H54 (cell line): ENCODE data around the gene FOXQ1.

ENCODE experiments used
- DNase-seq: peaks from one replicate; pipeline ENCODE4 v3.0.0; 2011; ENCODE audit warnings: low spot score, mixed read lengths; ENCODE audit not compliant: insufficient read length
- FAIRE-seq: peaks from 3 replicates; lab custom pipeline; 2011; peaks lifted over from hg19 to GRCh38; lab: Jason Lieb, UNC
- POLR2A ChIP-seq: IDR thresholded peaks from 2 replicates; pipeline ENCODE4 v1.6.1; 2011; ENCODE audit warnings: low read depth, mild to moderate bottlenecking, low read length

Gene FOXQ1, protein sequence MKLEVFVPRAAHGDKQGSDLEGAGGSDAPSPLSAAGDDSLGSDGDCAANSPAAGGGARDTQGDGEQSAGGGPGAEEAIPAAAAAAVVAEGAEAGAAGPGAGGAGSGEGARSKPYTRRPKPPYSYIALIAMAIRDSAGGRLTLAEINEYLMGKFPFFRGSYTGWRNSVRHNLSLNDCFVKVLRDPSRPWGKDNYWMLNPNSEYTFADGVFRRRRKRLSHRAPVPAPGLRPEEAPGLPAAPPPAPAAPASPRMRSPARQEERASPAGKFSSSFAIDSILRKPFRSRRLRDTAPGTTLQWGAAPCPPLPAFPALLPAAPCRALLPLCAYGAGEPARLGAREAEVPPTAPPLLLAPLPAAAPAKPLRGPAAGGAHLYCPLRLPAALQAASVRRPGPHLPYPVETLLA

DNA sequence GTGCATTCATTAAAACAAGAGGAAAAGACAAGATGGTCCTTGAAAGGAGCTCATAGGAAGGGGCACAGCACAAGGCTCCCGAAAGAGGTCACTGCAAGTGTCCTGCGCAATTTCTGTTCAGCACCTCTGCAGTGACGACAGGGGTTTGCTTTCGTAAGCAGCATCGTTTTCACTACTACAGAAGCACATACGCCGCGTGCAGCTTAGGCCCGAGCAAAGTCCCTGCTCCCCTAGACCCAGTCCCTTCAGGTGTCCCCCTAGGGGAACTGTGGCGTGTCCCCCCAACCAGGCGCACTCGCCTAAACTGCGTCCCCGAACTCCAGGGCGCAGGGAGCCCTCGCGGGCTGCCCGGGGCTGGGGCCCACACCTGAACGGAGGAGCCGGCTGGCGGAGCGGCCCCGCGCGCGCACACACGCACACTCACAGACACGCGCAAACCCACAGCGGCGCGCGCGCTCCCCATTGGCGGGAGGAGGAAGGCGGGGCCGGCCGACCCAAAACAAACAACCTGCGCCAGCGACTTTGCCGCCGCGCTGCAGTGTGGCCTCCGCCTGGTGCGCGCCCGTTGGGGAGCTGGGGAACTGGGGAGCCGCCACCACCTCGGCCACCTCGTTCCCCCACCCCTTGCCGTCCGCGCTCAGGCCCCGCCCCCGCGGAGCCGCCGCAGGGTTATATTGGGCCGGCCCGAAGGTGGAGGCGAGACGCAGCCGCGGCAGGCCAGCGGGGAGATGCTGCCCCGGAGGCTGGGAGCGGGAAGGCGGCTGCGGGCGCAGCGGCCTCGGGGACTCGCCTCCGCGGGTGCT, at the start of gene FOXQ1:
Gene FOXQ1, plus strand, starts transcription at position 699 of the 803 bp plus-strand sequence. CDS start 607 bp downstream, outside the sequence.
- FAIRE-seq, result no peak

GRCh38 chr6:1262704-1263038, 49.2 kb upstream of the FOXQ1 start:
- DNase-seq (no peak), FAIRE-seq (no peak)
- TF ChIP-seq POLR2A, result no peak

More for the DNA sequence above, at the start of gene FOXQ1:
- DNase-seq, result no peak
- no peak for TF ChIP-seq POLR2A

- no peak for FAIRE-seq
Observed at GRCh38 chr6:1263039-1263849, 48.7 kb upstream of the FOXQ1 start.

GRCh38 chr6:1263850-1264377, 48.0 kb upstream of the FOXQ1 start:
- FAIRE-seq (no peak), DNase-seq (no peak)
- no peak for TF ChIP-seq POLR2A

More at GRCh38 chr6:1263039-1263849, 48.7 kb upstream of the FOXQ1 start:
- DNase-seq, result no peak
- no peak for TF ChIP-seq POLR2A

GRCh38 chr6:1264619-1265445, 47.1 kb upstream of the FOXQ1 start:
- TF ChIP-seq POLR2A, result no peak
- FAIRE-seq (no peak), DNase-seq (no peak)

DNA sequence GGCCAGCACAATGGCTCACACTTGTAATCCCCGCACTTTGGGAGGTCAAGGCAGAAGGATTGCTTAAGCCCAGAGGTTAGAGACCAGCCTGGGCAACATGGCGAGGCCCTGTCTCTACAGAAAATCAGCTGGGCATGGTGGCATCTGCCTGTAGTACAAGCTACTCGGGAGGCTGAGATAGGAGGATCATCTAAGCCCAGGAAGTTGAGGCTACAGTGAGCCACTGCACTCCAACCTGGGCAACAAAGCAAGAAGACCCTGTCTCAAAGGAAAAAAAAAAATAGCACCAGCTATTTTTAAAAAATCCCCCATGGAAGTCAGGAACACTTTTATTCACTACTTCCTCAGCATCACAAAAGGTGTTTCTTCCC, 45.2 kb upstream of the FOXQ1 start:
- TF ChIP-seq POLR2A, result no peak
- DNase-seq, result no peak
- no peak for FAIRE-seq

- FAIRE-seq (no peak), DNase-seq (no peak)
- no peak for TF ChIP-seq POLR2A
Observed at GRCh38 chr6:1267057-1267732, 44.7 kb upstream of the FOXQ1 start.

DNA sequence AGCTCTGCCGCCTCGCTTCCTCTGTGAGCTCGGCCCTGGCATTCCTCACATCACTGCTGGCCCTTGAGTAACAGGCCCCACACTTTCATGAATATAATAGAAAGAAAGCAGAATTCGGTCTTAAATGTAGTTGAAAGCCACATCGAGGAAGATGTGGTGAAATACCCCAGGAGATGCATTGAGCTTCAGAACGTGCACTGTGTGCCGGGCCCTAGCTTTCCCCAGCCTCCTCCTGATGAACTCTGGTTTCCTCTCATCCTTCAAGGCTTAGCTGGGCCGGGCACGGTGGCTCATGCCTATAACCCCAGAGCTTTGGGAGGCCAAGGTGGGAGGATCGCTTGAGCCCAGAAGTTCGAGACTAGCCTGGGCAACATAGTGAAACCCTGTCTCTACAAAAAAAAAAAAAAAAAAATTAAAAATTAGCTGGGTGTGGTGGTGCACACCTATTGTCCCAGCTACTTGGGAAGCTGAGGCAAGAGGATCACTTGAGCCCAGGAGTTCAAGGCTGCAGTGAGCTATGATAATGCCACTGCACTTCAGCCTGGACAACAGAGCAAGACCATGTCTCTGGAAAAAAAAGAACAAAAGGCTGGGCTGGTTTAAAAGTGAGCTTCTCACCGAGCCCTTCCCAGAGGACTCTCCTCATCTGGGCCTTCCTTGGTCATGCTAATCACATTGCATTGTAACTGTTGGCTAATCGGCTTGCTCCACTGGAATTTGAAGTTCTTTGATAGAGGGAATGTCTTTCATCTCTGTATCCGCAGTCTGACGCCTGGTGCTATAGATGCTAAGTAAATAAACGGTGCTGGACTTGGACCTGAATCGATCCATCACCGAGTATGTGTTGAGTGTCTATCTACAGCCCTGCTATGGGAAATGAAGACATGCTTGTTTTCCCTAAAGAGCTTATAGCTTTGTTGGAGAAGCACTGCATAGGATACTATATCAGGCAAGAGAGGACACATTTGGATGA, 43.8 kb upstream of the FOXQ1 start:
- DNase-seq (no peak), FAIRE-seq (no peak)
- no peak for TF ChIP-seq POLR2A

DNA sequence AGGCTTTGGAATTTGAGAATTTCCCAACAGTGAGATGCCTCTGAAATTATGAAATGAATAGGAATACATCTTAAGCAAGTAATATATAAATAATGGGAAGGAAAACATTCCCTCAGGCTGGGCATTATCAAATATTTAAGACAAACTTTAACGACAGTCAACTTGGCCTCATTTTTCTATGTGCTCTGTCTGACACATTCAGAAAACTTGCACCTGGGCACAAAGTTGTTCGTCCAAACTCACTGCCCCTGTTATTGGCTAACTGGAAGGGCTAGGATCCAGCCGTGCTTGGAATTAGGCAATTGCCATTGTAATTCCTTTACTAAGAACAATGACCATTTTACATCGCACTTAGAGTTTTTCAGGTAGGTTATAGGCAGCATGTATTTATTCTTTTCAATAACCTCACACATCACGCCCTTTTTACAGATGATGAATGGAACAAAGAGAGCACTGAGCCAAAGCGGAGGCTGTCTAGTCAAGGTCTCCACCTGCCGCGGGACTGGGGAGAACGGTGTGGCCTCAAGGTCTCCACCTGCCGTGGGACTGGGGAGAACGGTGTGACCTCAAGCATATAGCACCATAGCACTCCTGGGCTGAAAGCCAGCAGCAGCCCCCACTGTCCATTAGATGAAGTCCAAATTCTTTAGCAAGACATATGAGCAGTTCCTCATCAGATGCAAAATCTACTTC, 40.7 kb upstream of the FOXQ1 start:
- no peak for DNase-seq
- no peak for FAIRE-seq
- TF ChIP-seq POLR2A, result no peak

DNA sequence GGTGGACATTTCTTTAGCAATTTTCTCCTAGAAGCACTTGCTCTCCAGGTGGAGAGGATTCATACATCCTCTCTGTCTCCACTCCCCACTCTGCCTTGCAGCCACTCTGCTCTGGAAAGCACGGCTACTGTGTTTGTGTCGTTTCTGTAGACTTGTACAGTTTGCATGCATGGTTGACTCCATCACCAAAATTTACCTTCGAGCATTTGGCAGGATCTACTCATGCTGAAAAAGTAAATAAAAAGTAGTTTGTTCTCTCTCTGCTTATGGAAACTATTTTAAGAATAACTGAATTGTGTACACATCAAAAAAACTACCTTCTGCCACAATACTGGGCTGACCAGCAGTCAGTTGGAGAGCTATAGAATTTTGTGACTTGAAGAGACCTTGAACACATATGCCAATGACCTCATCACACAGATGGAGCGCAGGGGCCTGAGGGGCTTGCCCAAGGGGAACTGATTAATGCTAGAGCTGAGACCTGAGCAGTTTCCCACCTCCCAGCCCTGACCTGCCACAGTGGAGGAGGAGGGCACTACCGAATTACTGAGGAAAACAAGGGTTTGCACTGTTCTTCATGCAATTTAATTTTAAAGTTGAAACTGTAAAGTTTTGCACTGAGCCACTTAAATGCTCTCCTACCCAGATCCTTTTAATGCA, 33.7 kb upstream of the FOXQ1 start:
- TF ChIP-seq POLR2A, result no peak
- DNase-seq (no peak), FAIRE-seq (no peak)
